ENCODE data around the gene NCKAP1.

The NCKAP1 gene

GRCh38 chr2:183078163-183078463 is 39.9 kb upstream of the NCKAP1 start:
- no peak for TF ChIP-seq RARB (CRISPR knock-in tag; IDR thresholded peaks at IDR 0.05)
- TF ChIP-seq TSHZ2 (CRISPR knock-in tag; IDR thresholded peaks at IDR 0.05): no peak
- no peak for TF ChIP-seq TCF4 (CRISPR knock-in tag; IDR thresholded peaks at IDR 0.05; ENCODE audit: borderline replicate concordance)
- TF ChIP-seq POU6F1 (CRISPR knock-in tag; IDR thresholded peaks at IDR 0.05; ENCODE audit: borderline replicate concordance, low read depth): no peak
- TF ChIP-seq ISL1 (CRISPR knock-in tag; IDR thresholded peaks at IDR 0.05): no peak
- no peak for TF ChIP-seq OSR1 (CRISPR knock-in tag; IDR thresholded peaks at IDR 0.05)
- no peak for TF ChIP-seq ZNF565 (CRISPR knock-in tag; conservative IDR thresholded peaks at IDR 0.05; ENCODE audit: low read depth)
- TF ChIP-seq ZFP3 (CRISPR knock-in tag; IDR thresholded peaks at IDR 0.05): no peak
- TF ChIP-seq CSRNP3 (CRISPR knock-in tag; IDR thresholded peaks at IDR 0.05): no peak
- TF ChIP-seq PATZ1 (CRISPR knock-in tag; IDR thresholded peaks at IDR 0.05; ENCODE audit: borderline replicate concordance): no peak
- TF ChIP-seq ZNF70 (CRISPR knock-in tag; IDR thresholded peaks at IDR 0.05): no peak
- no peak for TF ChIP-seq BACH2 (CRISPR knock-in tag; IDR thresholded peaks at IDR 0.05; ENCODE audit: borderline replicate concordance)
- no peak for TF ChIP-seq ZNF8 (CRISPR knock-in tag; IDR thresholded peaks at IDR 0.05)
- TF ChIP-seq CREB5 (CRISPR knock-in tag; IDR thresholded peaks at IDR 0.05; ENCODE audit: low read depth): no peak
- TF ChIP-seq PPARA (CRISPR knock-in tag; IDR thresholded peaks at IDR 0.05; ENCODE audit: borderline replicate concordance): no peak
- TF ChIP-seq TOX (CRISPR knock-in tag; IDR thresholded peaks at IDR 0.05; ENCODE audit: borderline replicate concordance): no peak
- TF ChIP-seq ESRRG (CRISPR knock-in tag; IDR thresholded peaks at IDR 0.05): no peak
- no peak for TF ChIP-seq GLIS3 (CRISPR knock-in tag; IDR thresholded peaks at IDR 0.05)
- ATAC-seq: no peak

GRCh38 chr2:183072177-183072576 is 33.9 kb upstream of the NCKAP1 start:
- TF ChIP-seq PATZ1 (CRISPR knock-in tag; IDR thresholded peaks at IDR 0.05; ENCODE audit: borderline replicate concordance) (no peak), CSDC2 (CRISPR knock-in tag; IDR thresholded peaks at IDR 0.05) (no peak), ESRRG (CRISPR knock-in tag; IDR thresholded peaks at IDR 0.05) (no peak), ZFP3 (CRISPR knock-in tag; IDR thresholded peaks at IDR 0.05) (no peak), ZC3H10 (CRISPR knock-in tag; IDR thresholded peaks at IDR 0.05) (no peak), PPARA (CRISPR knock-in tag; IDR thresholded peaks at IDR 0.05; ENCODE audit: borderline replicate concordance) (no peak)
- no peak for ATAC-seq
